Right ventricle myocardium inferior (tissue), 1 donor: Measurements from ENCODE around the gene OBI1. TPM values are rescaled to one million over a fixed set of nuclear protein-coding genes. Genes with fewer than 3 reads are reported as not detected.

Experiments
- ATAC-seq: fragments of 200-7000 bp; cut with Tn5 transposase; one replicate; pipeline ENCODE4 v1.9.1; 2020; ENCODE audit warnings: mild to moderate bottlenecking, moderate library complexity
- DNase-seq: peaks from one replicate; pipeline ENCODE4 v3.0.0; 2021; ENCODE audit errors: missing footprints
- intact Hi-C: fragments of 100-400 bp; cut with DNase I; formaldehyde crosslinking; loops from one replicate; pipeline ENCODE4 v1.11.0; 2022
- long read RNA-seq: library from polyadenylated mRNA; unstranded; transcript quantifications from one replicate; pipeline ENCODE4 v2.0.0, GENCODE V29; 2021
- total RNA-seq: library from RNA; stranded (reverse); fragmentation: NEBNext Ultra II Directional; extraction: Animal tissue kit (Norgen Biotek cat#: 25700); gene quantifications from one replicate; pipeline ENCODE4 v1.2.1, GENCODE V29; 2021
- donor health status: DM: no; HTN: yes; CAD: no; lungs with severe emphysema.

Gene OBI1
- 9.7 TPM for total RNA-seq
- long read RNA-seq, transcript RNF219-201 (6 exons, 3,529 nt), result major isoform, 7 of 10 reads
- long read RNA-seq, partial matches to known transcripts, result 0 of 10 reads
- long read RNA-seq, other reads (novel, unspliced or antisense), result 3 of 10 reads

DNA sequence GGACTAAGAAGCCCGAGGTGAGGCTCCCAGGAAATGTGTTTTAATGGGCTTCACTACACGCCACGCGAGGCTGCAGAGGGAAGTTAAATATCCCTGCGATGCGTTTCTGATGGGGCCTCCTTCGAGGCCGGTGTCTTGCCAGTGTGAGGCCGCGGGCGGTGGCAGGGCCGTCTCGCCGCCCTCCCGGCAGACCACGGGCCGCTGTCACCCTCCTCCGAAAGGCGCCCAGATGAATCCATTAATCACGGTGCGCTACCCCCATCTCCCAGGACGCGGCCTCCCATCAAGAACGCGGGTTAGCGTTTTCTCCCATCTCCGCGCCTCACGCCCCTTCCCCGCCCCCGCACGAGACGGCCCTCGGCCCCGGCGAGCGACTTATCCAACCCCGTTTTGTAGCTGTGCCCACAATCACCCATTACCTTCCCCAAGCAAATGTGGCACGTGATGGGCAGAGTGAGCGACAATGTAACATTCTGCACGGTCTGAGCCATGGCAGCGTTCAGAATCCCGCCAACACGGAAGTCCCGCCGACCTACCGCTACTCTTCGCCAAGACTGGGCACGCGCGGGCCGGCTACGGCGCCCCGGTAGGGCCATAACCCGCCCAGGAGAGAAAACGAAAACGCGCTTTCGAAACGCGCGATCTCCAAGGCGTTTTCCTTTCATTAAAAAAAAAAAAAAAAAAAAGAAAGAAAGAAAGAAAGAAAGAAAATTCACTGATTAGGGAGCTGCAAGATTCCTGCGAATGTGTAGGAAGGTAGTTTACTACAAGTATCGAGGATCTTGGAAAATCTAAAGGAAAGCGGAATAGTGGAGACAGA, at the start of gene OBI1:
OBI1 (minus strand) TSS at position 526 of the 820 bp plus-strand sequence; CDS start at position 491, 35 bp downstream.
- peak; percentile 96 for DNase-seq
- intact Hi-C loops, result loop anchor here (10.0 kb wide), 1 partner anchor 54 kb away; the partner anchor contains the start of gene POU4F1
- ATAC-seq, result peak; percentile 98

DNA sequence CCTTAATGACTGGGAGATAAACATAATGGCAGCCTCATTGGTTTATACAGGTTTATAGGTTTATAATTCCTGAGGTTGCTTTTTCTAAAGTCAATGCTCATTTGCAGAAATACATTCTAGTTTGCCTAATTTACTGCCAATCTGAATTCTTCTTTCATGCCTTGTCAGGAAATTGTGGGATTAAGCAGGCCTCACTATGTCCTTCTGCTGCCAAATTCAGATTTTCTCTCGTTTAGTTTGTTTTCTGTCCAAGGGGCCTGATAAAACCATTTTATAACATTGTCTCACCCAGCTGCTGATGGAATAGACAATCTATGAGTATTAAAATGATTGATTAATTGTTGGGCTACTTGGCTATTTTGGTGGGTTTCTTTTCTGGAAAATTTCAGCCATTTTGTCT, 42.4 kb upstream of the OBI1 start:
- ATAC-seq (no peak), DNase-seq (no peak)
- intact Hi-C loops, result no loop called here

GRCh38 chr13:78700121-78700910, 41.4 kb upstream of the OBI1 start:
- no peak for ATAC-seq
- DNase-seq, result no peak
- intact Hi-C loops, result no loop called here

- DNase-seq, result no peak
- ATAC-seq, result no peak
- intact Hi-C loops, result loop anchor here (10.0 kb wide), 1 partner anchor 444 kb away; no protein-coding TSS in a partner anchor
Measured at GRCh38 chr13:78689011-78689410, 30.1 kb upstream of the OBI1 start.

GRCh38 chr13:78686461-78686860, 27.5 kb upstream of the OBI1 start:
- ATAC-seq (no peak), DNase-seq (no peak)
- intact Hi-C loops, result loop anchor here (10.0 kb wide), 1 partner anchor 442 kb away; no protein-coding TSS in a partner anchor

DNA sequence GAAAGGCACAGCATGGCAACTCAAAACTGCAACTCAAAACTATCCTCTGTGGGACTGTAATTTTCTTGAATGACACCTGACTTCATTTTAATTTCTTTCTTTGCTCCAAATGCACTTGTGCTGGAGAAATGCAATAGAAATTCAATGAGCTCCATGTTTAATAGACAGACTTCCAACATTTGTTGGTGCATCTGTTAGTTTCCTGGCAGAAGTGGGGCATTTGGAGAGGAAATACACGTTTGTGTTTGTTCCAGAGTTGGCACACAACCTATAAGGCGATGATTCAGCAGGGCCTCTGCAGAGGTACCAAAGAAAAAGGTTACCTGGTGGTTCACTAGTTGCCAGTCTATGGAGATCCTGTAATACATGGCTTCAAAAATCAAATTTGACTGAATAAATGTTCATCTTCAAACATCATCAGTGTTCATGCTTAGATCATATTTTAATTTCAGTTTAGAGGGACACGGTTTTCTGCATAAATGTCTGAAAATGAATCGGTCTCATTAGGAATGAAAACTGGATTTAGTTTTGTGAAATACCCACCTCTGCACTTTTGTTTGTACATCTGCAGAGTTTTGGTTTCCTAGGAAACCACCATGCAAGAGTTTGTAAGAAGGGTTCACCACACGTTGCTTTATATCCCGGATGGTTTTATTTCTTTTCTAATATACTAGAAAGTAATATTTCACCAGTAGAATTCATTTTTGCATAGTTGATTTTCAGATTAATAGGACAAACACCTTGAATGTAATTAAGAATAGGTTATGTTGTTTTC, 21.8 kb upstream of the OBI1 start:
- ATAC-seq, result no peak
- DNase-seq, result no peak
- intact Hi-C loops, result loop anchor here (5.0 to 10.0 kb wide), 2 partner anchors 83 to 436 kb away; no protein-coding TSS in a partner anchor

- ATAC-seq (no peak), DNase-seq (no peak)
- intact Hi-C loops, result loop anchor here (5.0 to 10.0 kb wide), 2 partner anchors 83 to 435 kb away; no protein-coding TSS in a partner anchor
Measured at GRCh38 chr13:78680115-78680561, 21.2 kb upstream of the OBI1 start.

- DNase-seq (no peak), ATAC-seq (peak; percentile 93)
- intact Hi-C loops, result no loop called here
Measured at GRCh38 chr13:78679329-78679728, 20.4 kb upstream of the OBI1 start.

DNA sequence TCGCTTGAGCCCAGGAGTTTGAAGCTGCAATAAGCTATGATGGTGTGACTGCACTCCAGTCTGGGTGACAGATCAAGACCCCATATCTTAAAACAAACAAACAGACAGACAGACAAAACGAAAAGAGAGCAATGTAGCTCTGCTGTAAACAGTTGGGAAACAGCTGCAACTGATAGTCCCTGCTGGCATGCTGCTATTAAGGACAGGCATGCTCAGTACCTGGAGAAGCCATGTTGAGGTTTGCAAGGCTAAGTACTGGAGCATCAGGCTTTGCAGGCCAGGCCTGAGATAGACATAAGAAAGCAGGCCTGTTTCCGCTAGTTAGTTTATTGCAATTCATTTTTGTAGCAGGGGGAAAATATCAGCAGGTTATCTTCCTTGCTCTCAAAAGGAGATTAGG, 16.2 kb upstream of the OBI1 start:
- DNase-seq, result no peak
- no peak for ATAC-seq
- intact Hi-C loops, result no loop called here

DNA sequence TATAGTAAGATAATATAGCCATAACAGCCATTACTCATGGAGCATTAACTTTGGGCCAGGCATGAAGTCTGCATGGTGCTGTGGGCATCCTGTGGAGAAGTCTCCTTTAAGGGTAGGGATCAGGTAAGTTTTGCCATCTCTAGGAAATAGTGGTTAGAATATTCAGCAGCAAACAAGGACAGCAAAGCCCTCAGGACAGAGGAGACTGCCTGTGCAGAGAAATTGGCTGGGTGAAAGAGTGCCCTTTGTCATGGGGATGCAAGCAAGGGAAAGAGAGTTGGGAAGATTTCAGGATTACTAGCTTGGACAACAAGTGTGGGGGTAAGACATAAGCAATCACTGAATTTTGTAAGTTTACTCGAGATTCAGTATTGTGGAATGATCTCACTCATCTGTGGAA, 15.7 kb upstream of the OBI1 start:
- intact Hi-C loops, result no loop called here
- ATAC-seq, result no peak
- DNase-seq, result no peak

- intact Hi-C loops, result no loop called here
- ATAC-seq, result no peak
- DNase-seq, result no peak
Measured at GRCh38 chr13:78662467-78662866, 3.5 kb upstream of the OBI1 start.

- peak; percentile 17 for ATAC-seq
- intact Hi-C loops, result no loop called here
- DNase-seq, result no peak
Measured at GRCh38 chr13:78660495-78660857, 1.5 kb upstream of the OBI1 start.

DNA sequence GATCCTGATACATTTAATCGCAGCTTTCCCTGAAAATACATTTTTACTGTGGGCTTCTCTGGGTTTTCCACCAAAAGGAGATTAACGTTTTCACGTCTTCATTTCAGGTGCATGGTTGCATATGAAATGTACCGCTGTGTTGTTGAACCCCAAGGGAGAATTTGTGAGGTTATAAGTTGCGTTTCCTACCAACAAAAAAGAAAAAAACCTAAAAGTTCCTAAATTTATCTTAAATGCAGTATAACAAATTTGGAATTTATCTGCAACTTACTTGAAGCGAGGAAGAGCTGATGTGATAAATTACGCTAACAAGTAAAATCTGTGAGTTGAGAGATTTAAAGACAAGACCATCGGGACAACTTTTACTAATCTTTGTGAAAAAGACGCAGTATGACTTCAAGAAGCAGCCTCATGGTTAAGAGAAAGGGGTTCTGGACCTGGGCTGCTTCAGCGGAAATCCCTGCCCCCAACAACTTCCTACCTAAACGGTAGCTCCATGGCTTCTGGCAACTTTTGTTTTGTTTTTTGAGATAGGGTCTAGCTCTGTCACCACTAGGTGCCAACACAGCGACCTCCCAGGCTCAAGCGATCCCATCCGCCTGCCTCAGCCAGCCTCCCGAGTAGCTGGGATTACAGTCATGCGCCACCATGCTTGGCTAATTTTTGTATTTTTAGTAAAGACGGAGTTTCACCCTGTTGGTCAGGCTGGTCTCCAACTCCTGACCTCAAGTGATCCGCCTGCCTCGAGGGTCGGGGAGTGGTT, 958 bp upstream of the OBI1 start:
- intact Hi-C loops, result loop anchor here (10.0 kb wide), 1 partner anchor 55 kb away; the partner anchor contains the start of gene POU4F1
- ATAC-seq (peak; percentile 18), DNase-seq (peak; percentile 61)

DNA sequence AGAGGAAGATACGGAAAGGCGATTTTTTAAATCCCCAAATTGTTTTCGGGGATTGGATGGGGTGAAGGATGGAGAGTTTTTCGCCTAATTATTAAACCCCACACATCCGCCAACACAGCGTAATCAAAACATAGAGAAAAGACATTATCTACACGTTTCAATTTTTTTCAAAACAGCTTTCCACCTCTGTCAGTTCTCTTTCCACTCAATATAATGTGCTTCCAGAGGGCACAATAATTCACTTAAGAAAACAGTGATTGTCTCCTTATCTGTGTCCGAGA, 435 bp upstream of the OBI1 start:
- intact Hi-C loops, result loop anchor here (10.0 kb wide), 1 partner anchor 55 kb away; the partner anchor contains the start of gene POU4F1
- DNase-seq, result no peak
- no peak for ATAC-seq

- ATAC-seq (peak; percentile 3), DNase-seq (no peak)
- intact Hi-C loops, result loop anchor here (10.0 kb wide), 1 partner anchor 53 kb away; the partner anchor contains the start of gene POU4F1
Measured at GRCh38 chr13:78657699-78658629, 991 bp downstream of the OBI1 start.

DNA sequence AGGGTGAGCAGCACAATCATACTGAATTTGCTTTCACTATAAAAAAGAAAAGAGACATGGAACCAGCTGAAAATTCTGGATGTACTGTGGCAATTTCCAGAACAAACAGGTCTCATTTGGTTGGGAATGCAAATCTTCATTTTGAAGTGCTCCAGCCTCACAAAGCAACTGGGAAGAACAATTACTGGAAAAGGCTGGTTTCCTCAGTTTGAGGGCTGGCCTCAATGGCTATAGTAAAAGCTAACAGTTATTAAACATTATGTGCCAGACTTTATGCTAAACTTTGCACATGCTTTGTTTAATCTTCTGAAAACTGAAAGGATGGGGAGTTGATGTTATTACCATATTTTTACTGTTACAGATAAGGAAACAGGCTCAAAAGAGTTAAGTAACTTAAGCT, 3.0 kb downstream of the OBI1 start:
- ATAC-seq, result no peak
- no peak for DNase-seq
- intact Hi-C loops, result loop anchor here (10.0 kb wide), 1 partner anchor 51 kb away; the partner anchor contains the start of gene POU4F1

- no peak for ATAC-seq
- DNase-seq, result no peak
- intact Hi-C loops, result loop anchor here (10.0 kb wide), 1 partner anchor 50 kb away; the partner anchor contains the start of gene POU4F1
Measured at GRCh38 chr13:78655007-78655406, 3.9 kb downstream of the OBI1 start.
